GM10847 (cell line): ENCODE results near the gene PRAC1.

Source experiments
- POLR2A ChIP-seq: IDR thresholded peaks from 2 replicates; pipeline ENCODE4 v1.6.1; 2011; ENCODE audit not compliant: insufficient read length; ENCODE audit errors: extremely low read depth

The PRAC1 gene

DNA sequence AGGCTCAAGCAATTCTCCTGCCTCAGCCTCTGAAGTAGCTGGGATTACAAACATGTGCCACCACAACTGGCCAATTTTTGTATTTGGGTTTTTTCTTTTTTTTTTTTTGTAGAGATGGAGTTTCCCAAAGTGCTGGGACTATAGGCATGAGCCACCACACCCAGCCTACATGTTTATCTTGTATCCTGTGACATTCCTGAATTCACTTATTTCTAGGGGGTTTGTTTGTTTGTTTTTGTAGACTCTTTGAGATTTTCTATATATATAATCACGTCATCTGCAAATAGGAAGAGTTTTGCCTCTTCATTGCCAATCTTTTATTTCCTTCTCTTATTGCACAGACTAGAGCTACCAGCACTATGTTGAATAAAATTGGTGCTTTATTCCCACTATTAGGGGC lies 29.1 kb downstream of the PRAC1 start:
- no peak for TF ChIP-seq POLR2A

DNA sequence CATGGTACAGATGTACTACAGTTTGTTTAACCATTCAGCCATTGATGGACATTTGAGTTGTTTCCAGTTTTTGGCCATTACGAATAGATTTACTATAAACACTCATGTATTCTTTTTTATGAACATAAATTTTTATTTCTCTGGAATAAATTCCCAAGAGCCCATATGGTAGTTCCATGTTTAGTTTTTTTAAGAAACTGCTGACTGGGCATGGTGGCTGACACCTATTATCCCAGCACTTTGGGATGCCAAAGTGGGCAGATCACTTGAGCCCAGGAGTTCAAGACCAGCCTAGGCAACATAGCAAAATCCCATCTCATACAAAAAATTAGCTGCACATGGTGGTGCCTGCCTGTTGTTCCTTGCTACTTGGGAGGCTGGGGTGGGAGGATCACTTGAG lies 30.3 kb downstream of the PRAC1 start:
- TF ChIP-seq POLR2A, result no peak

DNA sequence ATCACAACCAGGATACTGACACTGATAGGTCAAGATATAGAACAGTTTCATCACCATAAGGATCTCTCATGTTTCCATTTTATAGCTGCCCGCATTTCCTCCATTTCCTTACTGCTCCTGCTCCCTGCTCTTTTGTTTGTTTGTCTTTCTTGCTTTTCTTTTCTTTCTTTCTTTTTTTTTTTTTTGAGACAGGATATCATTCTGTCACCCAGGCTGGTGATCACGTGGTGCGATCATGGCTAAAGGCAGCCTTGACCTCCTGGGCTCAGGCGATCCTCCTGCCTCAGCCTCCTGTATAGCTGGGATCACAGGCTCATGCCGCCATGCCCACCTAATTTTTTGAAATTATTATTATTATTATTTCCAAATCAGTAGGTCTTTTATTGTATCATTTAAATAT lies 31.7 kb downstream of the PRAC1 start:
- TF ChIP-seq POLR2A, result no peak

DNA sequence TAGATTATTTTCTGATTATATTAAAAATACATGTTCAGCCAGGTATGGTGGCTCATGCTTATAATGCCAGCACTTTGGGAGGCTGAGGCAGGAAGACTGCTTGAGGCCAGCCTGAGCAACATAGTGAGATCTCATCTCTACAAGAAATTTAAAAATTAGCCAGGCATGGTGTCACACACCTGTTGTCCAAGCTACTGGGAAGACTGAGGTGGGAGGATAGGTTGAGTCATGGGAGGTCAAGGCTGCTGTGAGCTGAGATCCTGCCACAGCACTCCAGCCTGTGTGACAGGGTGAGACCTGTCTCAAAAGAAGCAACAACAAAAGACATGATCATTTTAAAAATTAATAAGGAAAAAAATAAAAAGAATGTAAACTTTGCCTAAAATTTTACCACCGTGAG lies 40.7 kb downstream of the PRAC1 start:
- no peak for TF ChIP-seq POLR2A

DNA sequence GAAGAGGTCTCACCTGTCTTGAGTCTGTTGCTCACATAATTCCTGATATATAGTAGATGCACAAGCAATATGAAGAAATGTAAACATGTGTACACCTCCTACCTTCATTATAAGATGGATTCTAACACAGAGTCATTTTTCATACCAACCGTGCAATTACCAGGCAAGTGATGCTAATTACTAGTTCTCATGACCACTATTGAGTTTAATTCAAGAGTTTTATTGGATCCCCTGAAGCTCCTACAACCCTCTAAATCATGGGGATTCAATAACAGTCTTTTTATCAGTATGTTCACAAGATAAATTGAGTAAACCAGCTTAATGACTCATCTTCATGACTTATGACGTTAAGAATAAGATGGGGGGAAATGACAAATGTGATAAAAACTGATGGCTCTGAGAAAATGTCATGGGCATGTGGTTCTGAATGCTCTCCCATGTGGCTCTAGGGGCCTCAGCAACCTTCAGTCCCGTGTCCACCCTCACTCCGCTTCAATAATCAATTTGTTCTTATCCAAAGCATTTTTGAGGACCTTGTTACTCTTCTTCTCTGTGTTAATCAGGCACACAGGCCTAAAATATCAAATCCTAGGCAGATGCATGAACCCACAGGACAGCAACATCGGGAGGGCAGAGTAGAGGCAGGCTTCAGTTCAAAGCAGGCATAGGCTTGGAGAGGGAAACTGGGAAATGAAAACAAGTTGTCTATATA lies 42.8 kb downstream of the PRAC1 start:
- no peak for TF ChIP-seq POLR2A

DNA sequence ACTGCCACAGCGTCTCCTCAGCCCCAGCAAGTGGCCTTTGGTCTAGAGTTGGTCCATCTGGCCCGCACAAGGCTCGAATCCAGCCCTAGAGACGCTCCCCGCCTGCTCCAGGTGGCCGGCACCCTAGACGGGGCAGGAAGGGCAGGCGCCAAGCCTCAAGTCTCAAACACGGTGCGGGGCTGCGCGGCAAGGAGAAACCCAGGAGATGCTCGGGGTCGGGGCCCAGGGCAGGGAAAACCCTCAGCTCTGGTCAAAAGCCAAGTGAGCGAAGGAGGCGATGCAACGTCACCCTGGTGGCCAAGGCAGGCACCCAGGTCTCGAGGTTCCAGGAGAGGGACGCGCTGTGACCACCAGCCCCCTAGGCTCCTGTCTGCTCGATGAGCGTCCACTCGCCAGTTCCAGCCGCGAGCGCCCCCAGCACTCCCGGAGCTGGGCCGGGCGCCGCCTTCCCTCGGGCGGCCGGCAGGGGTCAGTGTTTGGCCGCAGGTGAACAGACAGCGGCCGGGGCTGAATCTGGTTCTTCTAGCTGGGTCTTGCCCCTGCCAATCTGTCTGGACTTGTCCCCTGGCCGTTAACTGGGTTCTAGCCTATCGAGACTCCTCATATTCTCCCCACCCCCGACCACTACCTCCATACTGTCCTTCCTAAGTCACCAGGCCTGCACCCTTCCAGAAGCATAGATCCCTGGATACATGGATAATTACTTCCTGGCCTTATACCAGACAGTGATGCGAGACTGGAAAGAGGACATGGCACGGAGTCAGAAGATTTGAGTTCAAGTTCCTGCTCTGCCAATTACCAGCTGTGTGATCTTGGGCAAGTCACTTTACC lies 44.0 kb downstream of the PRAC1 start:
- no peak for TF ChIP-seq POLR2A

DNA sequence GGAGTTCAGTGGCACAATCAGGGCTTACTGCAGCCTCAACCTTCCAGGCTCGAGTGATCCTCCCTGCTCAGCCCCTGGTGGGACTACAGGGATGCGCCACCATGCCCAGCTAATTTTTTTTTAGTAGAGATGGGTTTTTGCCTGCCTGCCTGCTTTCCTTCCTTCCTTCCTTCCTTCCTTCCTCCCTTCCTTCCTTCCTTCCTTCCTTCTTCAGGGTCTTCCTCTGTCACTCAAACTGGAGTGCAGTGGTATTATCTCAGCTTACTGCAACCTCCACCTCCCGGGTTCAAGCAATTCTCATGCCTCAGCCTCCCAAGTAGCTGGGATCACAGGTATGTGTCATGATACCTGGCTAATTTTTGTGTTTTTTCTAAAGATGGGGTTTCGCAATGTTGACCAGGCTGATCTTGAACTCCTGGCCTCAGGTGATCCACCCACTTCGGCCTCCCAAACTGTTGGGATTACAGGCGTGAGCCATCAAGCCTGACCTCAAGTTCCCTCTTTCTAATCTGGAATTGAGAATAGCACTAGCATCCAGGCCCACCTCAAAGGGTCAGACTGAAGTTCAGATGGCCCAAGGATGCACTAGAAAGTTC lies 45.3 kb downstream of the PRAC1 start:
- no peak for TF ChIP-seq POLR2A

DNA sequence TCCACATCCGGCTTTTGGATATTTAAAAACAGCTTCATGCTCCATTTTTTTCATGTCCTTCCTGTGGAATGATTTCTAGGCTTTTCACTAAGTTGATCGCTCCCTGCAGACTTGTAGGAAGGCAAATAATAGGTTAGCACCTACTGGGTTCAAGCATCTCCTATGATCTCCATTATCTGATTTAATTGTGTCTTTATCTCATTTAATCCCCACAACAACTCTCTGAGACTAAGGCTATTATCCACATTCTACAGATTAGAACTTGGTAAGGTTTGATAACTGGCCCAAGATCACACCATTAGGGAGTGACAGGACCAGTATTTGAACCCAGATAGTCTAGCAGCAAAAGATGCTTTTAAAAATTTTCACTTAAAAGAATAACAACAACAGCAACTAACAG lies 50.0 kb downstream of the PRAC1 start:
- TF ChIP-seq POLR2A, result no peak
